C1 segment of cervical spinal cord (tissue), 14 donors: Measurements from ENCODE around the gene EP400.
"Not testable (repeated sequence)": the region's sequence is repeated elsewhere in the genome, so short reads cannot be mapped to it uniquely, and the experiment has no call there.

ENCODE experiments used
- DNase-seq, 14 donors: peaks; one replicate each; lab custom pipeline; 2025; lab: John Stamatoyannopoulos, UW

EP400 gene

GRCh38 chr12:131928080-131928710 lies 21.5 kb upstream of the EP400 start:
- peak in 1 of 14 donors; percentile 11 for DNase-seq

GRCh38 chr12:131928711-131929580 lies 20.8 kb upstream of the EP400 start, which contains the start of gene PUS1:
Gene PUS1, plus strand, starts transcription at chr12:131929276. Its CDS starts 447 bp downstream, at chr12:131929723.
- peak; percentile 38 to 95 (median 91) for DNase-seq

- no peak for DNase-seq
Measured at GRCh38 chr12:131929581-131930456, 19.9 kb upstream of the EP400 start.

- no peak for DNase-seq
Measured at GRCh38 chr12:131930510-131930909, 19.2 kb upstream of the EP400 start.

- DNase-seq, result no peak
Measured at GRCh38 chr12:131933387-131933786, 16.4 kb upstream of the EP400 start.

- no peak for DNase-seq
Measured at GRCh38 chr12:131934535-131934934, 15.2 kb upstream of the EP400 start.

- no peak for DNase-seq
Measured at GRCh38 chr12:131938082-131938481, 11.7 kb upstream of the EP400 start.

GRCh38 chr12:131939007-131939406 lies 10.7 kb upstream of the EP400 start:
- DNase-seq, result no peak

- DNase-seq, result no peak
Measured at GRCh38 chr12:131940141-131940547, 9.6 kb upstream of the EP400 start.

GRCh38 chr12:131941116-131941986 lies 8.4 kb upstream of the EP400 start:
- DNase-seq, result no peak

- DNase-seq, result no peak
Measured at GRCh38 chr12:131941987-131942341, 7.8 kb upstream of the EP400 start.

- no peak for DNase-seq
Measured at GRCh38 chr12:131942671-131943070, 7.1 kb upstream of the EP400 start.

GRCh38 chr12:131943389-131943788 lies 6.4 kb upstream of the EP400 start:
- no peak for DNase-seq

- DNase-seq, result no peak
Measured at GRCh38 chr12:131943876-131944275, 5.9 kb upstream of the EP400 start.

GRCh38 chr12:131944601-131945251 lies 5.0 kb upstream of the EP400 start:
- DNase-seq, result no peak

- no peak for DNase-seq
Measured at GRCh38 chr12:131946757-131947156, 3.0 kb upstream of the EP400 start.

GRCh38 chr12:131947482-131948027 lies 2.2 kb upstream of the EP400 start:
- no peak for DNase-seq

- no peak for DNase-seq
Measured at GRCh38 chr12:131948166-131948712, 1.5 kb upstream of the EP400 start.

- not testable (repeated sequence) for DNase-seq
Measured at GRCh38 chr12:131948713-131949430, 870 bp upstream of the EP400 start.
